NT2/D1 (cell line): Measurements from ENCODE around the gene PPP3CA.

ENCODE experiments used
- SUZ12 ChIP-seq: IDR thresholded peaks from 2 replicates; pipeline ENCODE4 v1.6.1; 2011; ENCODE audit not compliant: insufficient read length, insufficient read depth; ENCODE audit errors: extremely low read depth
- YY1 ChIP-seq: IDR thresholded peaks from 2 replicates; pipeline ENCODE4 v1.6.1; 2011; ENCODE audit not compliant: insufficient read length, insufficient read depth
- ZNF274 ChIP-seq: IDR thresholded peaks from 2 replicates; pipeline ENCODE4 v1.6.1; 2011; ENCODE audit warnings: mild to moderate bottlenecking, low read depth, low read length

GRCh38 chr4:101008503-101008902, 338.8 kb downstream of the PPP3CA start:
- TF ChIP-seq YY1: no peak
- TF ChIP-seq ZNF274: no peak
- no peak for TF ChIP-seq SUZ12
